Parathyroid adenoma (tissue), 2 donors: ENCODE results near the gene LCE1B.

Source experiments
- H2AFZ ChIP-seq: fragments of 300-600 bp; sonication (generic); one replicate; pipeline ENCODE4 v1.7.0; 2017; ENCODE audit warnings: antibody characterized with exemption, mild to moderate bottlenecking
- H3K27ac ChIP-seq: fragments of 300-600 bp; sonication (generic); one replicate; pipeline ENCODE4 v1.7.0; 2017
- H3K27me3 ChIP-seq: fragments of 300-600 bp; sonication (generic); one replicate; pipeline ENCODE4 v1.7.0; 2017; ENCODE audit warnings: low read length; ENCODE audit not compliant: control insufficient read depth, insufficient read depth
- H3K36me3 ChIP-seq: fragments of 300-600 bp; sonication (generic); one replicate; pipeline ENCODE4 v1.7.0; 2017; ENCODE audit warnings: low read length; ENCODE audit not compliant: control insufficient read depth, insufficient read depth
- H3K4me1 ChIP-seq: fragments of 300-600 bp; sonication (generic); one replicate; pipeline ENCODE4 v1.7.0; 2017; ENCODE audit warnings: control low read depth
- H3K4me2 ChIP-seq: fragments of 300-600 bp; sonication (generic); one replicate; pipeline ENCODE4 v1.7.0; 2017; ENCODE audit warnings: low read length
- H3K4me3 ChIP-seq: fragments of 300-600 bp; sonication (generic); one replicate; pipeline ENCODE4 v1.7.0; 2017; ENCODE audit warnings: low read depth, low read length
- H3K79me2 ChIP-seq: fragments of 300-600 bp; sonication (generic); one replicate; pipeline ENCODE4 v1.7.0; 2017; ENCODE audit warnings: control low read depth
- H3K9ac ChIP-seq: fragments of 300-600 bp; sonication (generic); one replicate; pipeline ENCODE4 v1.7.0; 2017; ENCODE audit warnings: mild to moderate bottlenecking
- H3K9me3 ChIP-seq: fragments of 300-600 bp; sonication (generic); one replicate; pipeline ENCODE4 v1.7.0; 2017; ENCODE audit warnings: low read length; ENCODE audit not compliant: control insufficient read depth
- TF ChIP-seq, protein P1 (sequence below): fragments of 300-600 bp; sonication (generic); IDR thresholded peaks from one replicate; pipeline ENCODE4 v1.7.0; 2017; ENCODE audit warnings: antibody characterized with exemption, mild to moderate bottlenecking
- donor health status: primary hyperparathyroidism.

The LCE1B gene, protein sequence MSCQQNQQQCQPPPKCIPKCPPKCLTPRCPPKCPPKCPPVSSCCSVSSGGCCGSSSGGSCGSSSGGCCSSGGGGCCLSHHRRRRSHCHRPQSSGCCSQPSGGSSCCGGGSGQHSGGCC

DNA sequence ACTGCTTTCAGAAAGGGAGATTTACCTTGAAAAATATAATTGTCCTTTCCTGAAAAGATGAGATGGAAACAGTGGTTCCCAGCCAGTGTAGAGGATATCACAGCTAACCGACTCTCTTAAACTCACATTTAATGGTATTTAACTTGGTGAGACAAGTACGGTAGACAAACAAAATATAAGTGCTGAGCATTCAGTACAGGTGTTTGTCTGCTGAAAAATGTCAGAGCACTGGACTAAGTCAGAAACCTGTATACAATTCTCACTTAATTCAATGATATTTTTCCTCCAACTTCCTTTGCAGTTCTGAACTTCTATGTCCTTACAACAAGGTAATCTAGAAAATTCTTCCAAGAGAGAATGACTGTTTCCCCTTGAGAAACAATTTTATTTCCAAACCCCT is at the start of gene LCE1B:
LCE1B (plus strand) TSS at position 301 of the 400 bp plus-strand sequence. CDS start 476 bp downstream, outside the sequence.
- Histone ChIP-seq H3K79me2 (no peaks in the 10 kb centered on the region), H3K9ac (no peak within 1 kb of the TSS), H3K36me3 (no peaks in the 10 kb centered on the region), H3K27ac (no peak within 1 kb of the TSS), H3K9me3 (no peaks in the 10 kb centered on the region), H2AFZ (no peak within 1 kb of the TSS), H3K4me1 (no peaks in the 10 kb centered on the region), H3K4me2 (no peak within 1 kb of the TSS), H3K27me3 (no peaks in the 10 kb centered on the region), H3K4me3 (no peak within 1 kb of the TSS)
- TF ChIP-seq, protein P1, sequence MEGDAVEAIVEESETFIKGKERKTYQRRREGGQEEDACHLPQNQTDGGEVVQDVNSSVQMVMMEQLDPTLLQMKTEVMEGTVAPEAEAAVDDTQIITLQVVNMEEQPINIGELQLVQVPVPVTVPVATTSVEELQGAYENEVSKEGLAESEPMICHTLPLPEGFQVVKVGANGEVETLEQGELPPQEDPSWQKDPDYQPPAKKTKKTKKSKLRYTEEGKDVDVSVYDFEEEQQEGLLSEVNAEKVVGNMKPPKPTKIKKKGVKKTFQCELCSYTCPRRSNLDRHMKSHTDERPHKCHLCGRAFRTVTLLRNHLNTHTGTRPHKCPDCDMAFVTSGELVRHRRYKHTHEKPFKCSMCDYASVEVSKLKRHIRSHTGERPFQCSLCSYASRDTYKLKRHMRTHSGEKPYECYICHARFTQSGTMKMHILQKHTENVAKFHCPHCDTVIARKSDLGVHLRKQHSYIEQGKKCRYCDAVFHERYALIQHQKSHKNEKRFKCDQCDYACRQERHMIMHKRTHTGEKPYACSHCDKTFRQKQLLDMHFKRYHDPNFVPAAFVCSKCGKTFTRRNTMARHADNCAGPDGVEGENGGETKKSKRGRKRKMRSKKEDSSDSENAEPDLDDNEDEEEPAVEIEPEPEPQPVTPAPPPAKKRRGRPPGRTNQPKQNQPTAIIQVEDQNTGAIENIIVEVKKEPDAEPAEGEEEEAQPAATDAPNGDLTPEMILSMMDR: no peak

DNA sequence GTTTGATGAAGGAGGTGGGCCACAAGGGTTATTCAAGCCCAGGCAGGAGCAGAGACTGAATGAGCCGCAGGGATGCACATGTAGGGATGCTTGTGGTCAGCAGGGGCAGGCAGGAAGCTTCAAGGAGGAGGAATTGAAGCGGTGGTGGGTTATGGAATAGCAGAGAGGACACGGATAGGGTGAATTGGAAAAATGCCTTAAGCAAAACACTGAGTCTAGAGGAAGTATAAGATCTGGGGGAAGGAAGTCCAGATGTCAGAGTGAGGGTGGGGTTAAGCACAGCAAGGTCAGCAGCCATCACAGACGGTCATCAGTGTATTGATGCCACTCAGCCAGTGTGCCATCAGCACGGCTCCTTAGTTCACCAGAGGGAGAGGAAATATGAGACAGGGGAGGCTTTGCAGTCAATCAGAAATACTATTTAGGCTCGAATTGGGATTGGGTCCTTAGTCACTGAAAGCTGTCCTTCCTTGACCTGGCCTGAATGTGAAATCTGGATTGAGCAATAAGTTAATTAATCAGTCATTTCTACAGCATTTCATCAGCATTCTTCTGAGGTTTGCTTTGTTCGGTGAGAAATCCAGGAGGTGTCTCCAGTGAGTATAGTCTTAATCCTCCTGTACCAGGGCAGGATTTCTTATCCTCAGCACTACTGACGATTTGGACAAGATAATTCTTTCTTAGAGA is 42.8 kb upstream of the LCE1B start:
- no peak overlapping the region for H3K9ac ChIP-seq
- no peaks in the 10 kb centered on the region for H3K79me2 ChIP-seq
- no peak overlapping the region for H3K4me3 ChIP-seq
- TF ChIP-seq, protein P1: no peak
- no peak overlapping the region for H2AFZ ChIP-seq
- H3K4me1 ChIP-seq: no peaks in the 10 kb centered on the region
- H3K36me3 ChIP-seq: no peaks in the 10 kb centered on the region
- H3K27me3 ChIP-seq: no peaks in the 10 kb centered on the region
- no peaks in the 10 kb centered on the region for H3K9me3 ChIP-seq
- no peak overlapping the region for H3K27ac ChIP-seq
- H3K4me2 ChIP-seq: no peak overlapping the region

DNA sequence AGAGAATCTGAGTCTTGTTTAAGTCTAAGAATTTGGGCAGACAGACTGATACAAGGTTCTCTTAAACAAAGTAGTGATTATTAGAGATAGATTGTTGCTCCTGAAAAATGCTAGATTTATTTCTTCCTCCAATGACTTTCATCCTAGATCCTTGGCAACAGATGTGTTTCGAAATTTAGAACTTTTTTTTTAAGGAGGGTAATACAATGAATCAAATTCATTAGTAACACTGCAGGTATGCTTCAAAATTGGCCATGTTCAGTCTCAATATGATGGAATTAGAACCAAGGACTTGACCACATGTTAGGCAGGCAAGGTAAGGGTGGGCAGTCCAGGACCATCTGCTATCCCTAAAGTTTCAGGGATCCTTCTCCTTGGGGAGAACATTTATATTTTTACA is 41.4 kb upstream of the LCE1B start:
- Histone ChIP-seq H3K4me1 (no peaks in the 10 kb centered on the region), H2AFZ (no peak overlapping the region), H3K79me2 (no peaks in the 10 kb centered on the region), H3K27me3 (no peaks in the 10 kb centered on the region), H3K4me2 (no peak overlapping the region), H3K9ac (no peak overlapping the region), H3K27ac (no peak overlapping the region), H3K9me3 (no peaks in the 10 kb centered on the region), H3K36me3 (no peaks in the 10 kb centered on the region), H3K4me3 (no peak overlapping the region)
- TF ChIP-seq, protein P1: no peak

DNA sequence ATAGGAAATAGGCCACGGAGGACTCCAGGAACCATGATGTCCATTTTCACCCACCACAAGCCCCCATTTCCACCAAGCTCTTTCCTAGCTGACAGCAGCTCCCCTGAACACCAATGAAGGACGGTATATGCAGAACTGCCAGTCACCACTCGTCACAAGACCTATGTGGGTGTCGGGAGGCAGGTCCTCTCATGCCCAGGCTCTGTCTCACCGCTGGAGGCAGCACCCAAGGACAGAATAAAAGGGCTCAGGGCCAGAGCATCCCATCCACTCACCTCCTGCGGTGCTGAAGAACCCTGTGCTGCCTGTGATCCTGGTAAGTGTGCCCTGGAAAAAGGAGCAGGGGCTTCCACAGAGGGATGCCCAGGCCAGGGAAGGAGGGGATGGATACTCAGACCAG is 36.9 kb upstream of the LCE1B start, which contains the start of gene LCE1F:
LCE1F (plus strand) TSS at position 266 of the 400 bp plus-strand sequence. CDS start 1,232 bp downstream, outside the sequence.
- Histone ChIP-seq H3K36me3 (no peaks in the 10 kb centered on the region), H2AFZ (no peak within 1 kb of the TSS), H3K79me2 (no peaks in the 10 kb centered on the region), H3K4me1 (no peaks in the 10 kb centered on the region), H3K27ac (no peak within 1 kb of the TSS), H3K27me3 (no peaks in the 10 kb centered on the region), H3K9ac (no peak within 1 kb of the TSS), H3K4me2 (no peak within 1 kb of the TSS), H3K4me3 (no peak within 1 kb of the TSS), H3K9me3 (no peaks in the 10 kb centered on the region)
- TF ChIP-seq, protein P1: no peak

DNA sequence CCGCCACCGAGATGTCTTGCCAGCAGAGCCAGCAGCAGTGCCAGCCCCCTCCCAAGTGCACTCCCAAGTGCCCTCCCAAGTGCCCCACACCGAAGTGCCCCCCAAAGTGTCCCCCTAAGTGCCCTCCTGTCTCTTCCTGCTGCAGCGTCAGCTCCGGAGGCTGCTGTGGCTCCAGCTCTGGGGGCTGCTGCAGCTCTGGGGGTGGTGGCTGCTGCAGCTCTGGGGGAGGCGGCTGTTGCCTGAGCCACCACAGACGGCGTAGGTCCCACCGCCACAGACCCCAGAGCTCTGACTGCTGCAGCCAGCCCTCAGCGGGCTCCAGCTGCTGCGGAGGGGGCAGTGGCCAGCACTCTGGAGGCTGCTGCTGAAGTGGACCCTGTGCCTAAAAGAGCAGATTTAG is 35.4 kb upstream of the LCE1B start:
- Histone ChIP-seq H3K27ac (no peak overlapping the region), H2AFZ (no peak overlapping the region), H3K79me2 (no peaks in the 10 kb centered on the region), H3K4me2 (no peak overlapping the region), H3K9me3 (no peaks in the 10 kb centered on the region), H3K27me3 (no peaks in the 10 kb centered on the region), H3K4me3 (no peak overlapping the region), H3K4me1 (no peaks in the 10 kb centered on the region), H3K36me3 (no peaks in the 10 kb centered on the region), H3K9ac (no peak overlapping the region)
- TF ChIP-seq, protein P1: no peak
